OCI-LY3 (cell line): ENCODE results near the gene FLCN.

Experiments used
- H2AFZ ChIP-seq: fragments of 200-600, 300-600 bp; shearing (Covaris generic); 2 replicates; pipeline ENCODE4 v1.6.0; 2014; ENCODE audit warnings: antibody characterized with exemption, low read depth, low read length
- H3K27ac ChIP-seq: fragments of 200-600, 300-600 bp; sonication (generic); 2 replicates; pipeline ENCODE4 v1.5.1; 2014; ENCODE audit warnings: mild to moderate bottlenecking, low read length, moderate library complexity, mixed read lengths
- H3K27me3 ChIP-seq: fragments of 200-600, 300-600 bp; sonication (generic); 2 replicates; pipeline ENCODE4 v1.6.1; 2014; ENCODE audit warnings: low read depth, low read length, mixed read lengths
- H3K36me3 ChIP-seq: fragments of 200-600, 300-600 bp; sonication (generic); replicated peaks from 2 replicates; pipeline ENCODE3; 2014; ENCODE audit warnings: low read depth, low read length, mixed read lengths
- H3K4me1 ChIP-seq: fragments of 300-600, 200-600 bp; sonication (generic); 2 replicates; pipeline ENCODE4 v1.6.1; 2014; ENCODE audit warnings: low read length, mixed read lengths
- H3K4me2 ChIP-seq: fragments of 200-600, 300-600 bp; sonication (generic); 2 replicates; pipeline ENCODE4 v1.6.1; 2014; ENCODE audit warnings: low read length, mixed read lengths
- H3K4me3 ChIP-seq: fragments of 300-600, 200-600 bp; sonication (generic); 2 replicates; pipeline ENCODE4 v1.5.1; 2014; ENCODE audit warnings: antibody characterized with exemption, mild to moderate bottlenecking, low read length, moderate library complexity
- H3K79me2 ChIP-seq: fragments of 300-600, 200-600 bp; shearing (Covaris generic); 2 replicates; pipeline ENCODE4 v1.6.1; 2014; ENCODE audit warnings: mild to moderate bottlenecking, low read length, mixed read lengths
- H3K9ac ChIP-seq: fragments of 300-600, 200-600 bp; shearing (Covaris generic); 2 replicates; pipeline ENCODE4 v1.6.0; 2014; ENCODE audit warnings: mild to moderate bottlenecking, low read length, moderate library complexity
- H3K9me3 ChIP-seq: fragments of 200-600, 300-600 bp; shearing (Covaris generic); 2 replicates; pipeline ENCODE4 v1.6.1; 2014; ENCODE audit warnings: low read length, mixed read lengths; ENCODE audit not compliant: insufficient read depth
- H4K20me1 ChIP-seq: fragments of 200-600, 300-600 bp; sonication (generic); 2 replicates; pipeline ENCODE4 v1.6.1; 2016; ENCODE audit warnings: low read length, mixed read lengths; ENCODE audit not compliant: insufficient read depth
- CTCF ChIP-seq: fragments of 200-600, 300-600 bp; sonication (generic); IDR thresholded peaks from 2 replicates; pipeline ENCODE4 v1.5.1; 2014; ENCODE audit warnings: antibody characterized with exemption, low read length, low read depth
- EZH2phosphoT487 ChIP-seq: fragments of 200-600 bp; shearing (Covaris generic); IDR thresholded peaks from 2 replicates; pipeline ENCODE4 v1.6.1; 2018; ENCODE audit warnings: antibody characterized with exemption, mixed run types, low read depth

Gene FLCN

GRCh38 chr17:17205368-17206123, 31.4 kb downstream of the FLCN start:
- peak overlapping the region; percentile 40; the same call in 1 of the 2 replicates for H2AFZ ChIP-seq
- H3K4me2 ChIP-seq = peak overlapping the region; percentile 98
- TF ChIP-seq EZH2phosphoT487 (no peak), CTCF (no peak)
- H3K9ac ChIP-seq = peak overlapping the region; percentile 96
- peaks cover 8% of the 10 kb centered on the region for H4K20me1 ChIP-seq
- no peaks in the 10 kb centered on the region for H3K27me3 ChIP-seq
- H3K36me3 ChIP-seq = peaks cover 19% of the 10 kb centered on the region
- H3K79me2 ChIP-seq = peaks cover 49% of the 10 kb centered on the region
- H3K4me3 ChIP-seq = peak overlapping the region; percentile 99
- peak overlapping the region; percentile 59 for H3K27ac ChIP-seq
- H3K4me1 ChIP-seq = peaks cover 18% of the 10 kb centered on the region
- H3K9me3 ChIP-seq = no peaks in the 10 kb centered on the region

GRCh38 chr17:17204635-17205231, 32.2 kb downstream of the FLCN start:
- no peaks in the 10 kb centered on the region for H3K27me3 ChIP-seq
- no peaks in the 10 kb centered on the region for H3K9me3 ChIP-seq
- H3K4me1 ChIP-seq = peaks cover 18% of the 10 kb centered on the region
- no peak overlapping the region for H2AFZ ChIP-seq
- peak overlapping the region; percentile 99 for H3K4me3 ChIP-seq
- peaks cover 54% of the 10 kb centered on the region for H3K79me2 ChIP-seq
- H3K36me3 ChIP-seq = peaks cover 19% of the 10 kb centered on the region
- no peak overlapping the region for H3K27ac ChIP-seq
- H4K20me1 ChIP-seq = peaks cover 8% of the 10 kb centered on the region
- peak overlapping the region; percentile 96 for H3K9ac ChIP-seq
- peak overlapping the region; percentile 98 for H3K4me2 ChIP-seq
- TF ChIP-seq CTCF = no peak
- no peak for TF ChIP-seq EZH2phosphoT487

GRCh38 chr17:17204041-17204591, 32.9 kb downstream of the FLCN start:
- Histone ChIP-seq H3K27ac (no peak overlapping the region), H3K4me1 (peaks cover 18% of the 10 kb centered on the region), H3K9me3 (no peaks in the 10 kb centered on the region), H3K9ac (peak overlapping the region; percentile 96), H3K79me2 (peaks cover 54% of the 10 kb centered on the region), H3K4me2 (peak overlapping the region; percentile 98), H3K27me3 (no peaks in the 10 kb centered on the region), H4K20me1 (peaks cover 8% of the 10 kb centered on the region), H2AFZ (no peak overlapping the region), H3K4me3 (peak overlapping the region; percentile 99), H3K36me3 (peaks cover 19% of the 10 kb centered on the region)
- no peak for TF ChIP-seq EZH2phosphoT487
- TF ChIP-seq CTCF = no peak

GRCh38 chr17:17203173-17203730, 33.7 kb downstream of the FLCN start:
- Histone ChIP-seq H3K4me3 (no peak overlapping the region), H3K4me1 (peaks cover 18% of the 10 kb centered on the region), H4K20me1 (peaks cover 8% of the 10 kb centered on the region), H2AFZ (no peak overlapping the region), H3K4me2 (no peak overlapping the region), H3K79me2 (peaks cover 56% of the 10 kb centered on the region), H3K9ac (no peak overlapping the region), H3K36me3 (peaks cover 19% of the 10 kb centered on the region), H3K9me3 (no peaks in the 10 kb centered on the region), H3K27me3 (no peaks in the 10 kb centered on the region), H3K27ac (no peak overlapping the region)
- TF ChIP-seq EZH2phosphoT487 (no peak), CTCF (no peak)
